Right ventricle myocardium superior (tissue), 1 donor: Measurements from ENCODE around the gene OTUD7B. TPM values are rescaled to one million over a fixed set of nuclear protein-coding genes. Genes with fewer than 3 reads are reported as not detected.

Source experiments
- ATAC-seq: fragments of 200-7000 bp; cut with Tn5 transposase; one replicate; pipeline ENCODE4 v1.9.1; 2020; ENCODE audit warnings: mild to moderate bottlenecking; ENCODE audit not compliant: poor library complexity
- DNase-seq: peaks from one replicate; pipeline ENCODE4 v3.0.0-alpha.2; 2020
- intact Hi-C: fragments of 100-400 bp; cut with DNase I; formaldehyde crosslinking; loops from one replicate; pipeline ENCODE4 v1.11.2; 2022
- total RNA-seq: library from RNA; stranded (reverse); fragmentation: NEBNext Ultra II Directional; extraction: Animal tissue kit (Norgen Biotek cat#: 25700); gene quantifications from one replicate; pipeline ENCODE4 v1.2.1, GENCODE V29; 2021
- donor health status: DM: no; HTN: yes; CAD: no; lungs with severe emphysema.

Gene OTUD7B
- total RNA-seq, 1 donor from 2014 or later = 23.2 TPM

DNA sequence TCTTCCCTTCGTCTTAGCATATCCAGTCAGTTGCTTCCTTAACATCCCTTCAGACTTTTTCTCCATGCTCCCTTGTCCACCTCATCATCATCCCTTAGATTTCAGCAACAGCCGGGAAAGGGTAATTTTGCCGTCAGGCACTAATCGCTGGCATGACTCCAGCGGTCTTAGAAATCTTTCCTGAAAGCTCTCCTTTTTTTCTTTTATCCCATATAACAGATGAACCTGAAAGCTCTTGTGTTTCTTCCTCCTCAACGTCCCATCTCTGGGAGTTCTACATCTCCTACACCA is 121.6 kb downstream of the OTUD7B start:
- DNase-seq = no peak

DNA sequence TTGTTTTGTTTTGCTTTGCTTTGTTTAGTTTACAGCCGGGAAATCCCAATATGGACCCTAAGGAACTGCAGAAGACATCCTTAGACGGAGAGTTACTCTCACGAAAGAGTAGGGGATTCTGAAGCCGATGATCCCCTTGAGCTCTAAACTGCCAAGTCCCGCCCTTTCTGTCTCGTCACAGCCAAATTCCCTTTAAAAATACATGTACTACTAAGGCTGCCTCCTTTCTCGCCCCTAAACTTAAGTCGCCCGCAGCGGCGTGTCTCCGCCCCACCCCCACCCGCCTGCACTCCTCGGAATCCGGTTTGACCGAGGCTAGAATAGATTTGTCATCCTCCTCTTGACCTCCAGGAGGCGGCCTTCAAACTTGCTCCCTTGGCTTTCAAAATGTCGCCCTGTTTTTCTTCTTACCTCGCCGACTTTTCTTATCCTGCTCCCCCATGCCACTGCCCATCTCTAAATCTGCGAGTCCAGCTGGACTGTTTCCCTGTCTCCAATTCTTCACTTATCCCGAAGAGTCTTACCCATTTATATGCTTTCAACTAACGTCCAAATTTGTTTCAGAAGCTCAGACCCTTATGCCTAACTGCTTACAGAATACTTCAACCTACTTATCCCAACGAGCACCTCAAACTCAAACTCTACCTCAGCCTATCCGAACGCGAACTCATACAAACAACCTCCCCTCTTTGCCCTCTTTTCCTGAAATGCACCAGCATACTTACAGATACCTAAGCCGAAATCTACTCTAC is 122.1 kb downstream of the OTUD7B start:
- intact Hi-C loops = no loop called here
- ATAC-seq (peak; percentile 42), DNase-seq (peak; percentile 80)

More for the DNA sequence above, 121.6 kb downstream of the OTUD7B start:
- no peak for ATAC-seq
- intact Hi-C loops = no loop called here

Other genes with a start within 250 kb of the OTUD7B start
- gene FCGR1A, start 228.0 kb downstream of the OTUD7B start, total RNA-seq = 0.46 TPM
- 16.9 TPM for gene BOLA1, start 111.2 kb downstream of the OTUD7B start, total RNA-seq
- gene SV2A, start 92.9 kb downstream of the OTUD7B start, total RNA-seq = 0.32 TPM
- 22.8 TPM for gene SF3B4, start 82.9 kb downstream of the OTUD7B start, total RNA-seq
- gene MTMR11, start 73.8 kb downstream of the OTUD7B start, total RNA-seq = 2.0 TPM
- gene VPS45, start 57.0 kb upstream of the OTUD7B start, total RNA-seq = 48.9 TPM
- 45.9 TPM for gene PLEKHO1, start 139.2 kb upstream of the OTUD7B start, total RNA-seq
- 24.9 TPM for gene ANP32E, start 225.4 kb upstream of the OTUD7B start, total RNA-seq
- gene CA14, start 247.0 kb upstream of the OTUD7B start, total RNA-seq = 14.0 TPM